Lung microvascular endothelial cell (primary cell): ENCODE results near the gene PPP2R5C. TPM values are rescaled to one million over a fixed set of nuclear protein-coding genes. Genes with fewer than 3 reads are reported as not detected.

Experiments used
- DNase-seq, 2 donors: peaks; one replicate each; pipeline versions ENCODE4 v3.0.0 to v3.0.0-alpha.2; 2010; ENCODE audit warnings: low read depth in 2 of 2
- total RNA-seq: library from RNA; depleted of rRNA; stranded (reverse); fragments of >200 nt; gene quantifications from 2 replicates; pipeline ENCODE4 v1.2.1, GENCODE V29; 2014

PPP2R5C gene
- total RNA-seq, 1 donor from 2014 or later, result 65.9 TPM

DNA sequence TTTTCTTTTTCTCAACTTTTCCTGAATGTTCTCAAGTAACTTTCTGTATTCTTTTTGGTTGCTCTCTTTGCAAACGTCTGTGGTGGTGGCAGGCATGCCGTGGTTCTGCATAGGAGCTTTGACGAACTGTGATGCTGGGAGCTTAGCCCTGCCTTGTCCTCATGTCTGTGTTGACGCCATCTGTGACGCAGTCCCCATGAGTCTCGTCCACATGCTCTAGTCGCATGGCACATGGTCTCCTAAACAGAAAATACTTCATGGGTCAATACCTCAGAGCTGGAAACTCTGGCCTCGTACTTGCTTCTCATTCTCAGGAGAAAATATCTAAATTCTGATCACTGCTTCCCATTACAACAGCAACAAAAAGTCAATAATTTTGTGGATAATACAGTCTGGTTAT, 152.6 kb downstream of the PPP2R5C start:
- DNase-seq, result no peak

- no peak for DNase-seq
Measured at GRCh38 chr14:101915871-101916815, 154.6 kb downstream of the PPP2R5C start.

DNA sequence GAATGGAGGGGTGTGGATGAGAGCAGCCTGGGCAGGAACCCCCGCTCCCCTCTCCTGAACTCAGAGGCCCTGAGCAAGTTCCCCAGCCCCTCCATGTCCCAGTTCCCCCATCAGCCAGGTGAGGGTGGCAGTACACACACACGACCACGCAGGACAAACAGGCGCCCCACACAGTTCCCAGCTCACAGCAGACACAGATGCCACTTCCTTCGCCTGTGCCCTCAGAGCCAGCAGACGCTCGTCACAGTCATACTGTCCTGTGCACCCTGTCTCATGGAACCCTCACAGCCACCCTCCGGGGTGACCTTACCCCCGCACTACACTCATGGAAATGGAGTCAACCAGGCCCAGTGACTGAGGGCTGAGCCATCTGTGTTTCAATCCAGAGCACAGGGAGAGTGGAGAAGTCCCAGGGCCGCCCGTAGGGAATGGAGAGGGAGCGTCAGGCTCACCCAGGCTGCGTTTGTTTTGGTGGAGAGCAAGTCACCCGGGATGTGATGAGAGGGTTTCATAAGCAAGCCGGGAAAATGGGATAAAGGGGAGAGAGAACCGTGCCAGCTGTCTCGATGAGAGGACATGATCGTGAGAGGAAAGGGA, 155.4 kb downstream of the PPP2R5C start:
- no peak for DNase-seq

DNA sequence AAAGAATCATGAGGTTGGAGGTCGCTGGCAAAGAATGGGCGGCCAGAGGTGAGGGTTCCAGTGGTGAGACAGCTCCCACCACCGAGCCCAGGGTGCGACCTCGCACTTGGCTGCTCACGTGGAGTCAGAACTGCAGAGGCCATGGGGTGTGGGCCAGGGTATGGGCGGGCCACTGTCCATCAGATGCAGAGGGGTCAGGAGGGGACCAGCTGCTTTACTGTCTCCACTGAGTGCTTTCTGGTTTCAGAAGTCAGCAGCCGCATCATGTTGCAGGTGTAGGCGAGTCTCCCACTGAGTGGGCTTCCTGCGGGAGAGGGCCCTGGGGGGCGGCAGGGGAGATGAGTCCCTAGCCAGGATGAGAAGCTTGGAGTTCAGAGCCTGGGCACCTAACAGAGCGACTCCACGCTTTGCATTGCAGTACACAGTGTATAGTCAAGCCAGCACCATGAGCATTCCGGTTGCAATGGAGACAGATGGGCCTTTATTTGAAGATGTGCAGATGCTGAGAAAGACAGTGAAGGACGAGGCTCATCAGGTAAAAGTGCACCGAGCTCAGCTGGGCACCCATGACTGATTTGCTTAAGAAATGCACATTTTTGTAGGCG, 156.0 kb downstream of the PPP2R5C start:
- no peak for DNase-seq

GRCh38 chr14:101918065-101918989, 156.8 kb downstream of the PPP2R5C start:
- no peak for DNase-seq

DNA sequence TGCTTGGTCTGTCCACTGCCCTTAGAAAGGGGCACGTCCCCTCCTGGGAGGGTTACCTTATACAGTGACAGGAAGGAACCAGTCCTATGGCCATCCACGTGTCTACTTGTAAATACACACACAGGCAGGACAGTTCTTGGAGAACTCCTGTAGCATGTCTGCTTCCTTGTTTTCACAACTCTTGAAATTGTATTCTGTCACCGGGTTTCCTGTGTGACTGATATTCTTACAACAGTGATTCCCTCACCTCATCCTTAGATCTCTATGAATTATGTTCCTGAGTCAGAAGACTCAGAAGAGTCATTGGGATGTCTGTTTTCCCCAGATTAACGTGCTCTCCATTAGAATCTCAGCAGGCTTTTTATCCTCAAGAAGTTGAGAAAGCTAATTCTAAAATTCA, 158.8 kb downstream of the PPP2R5C start:
- DNase-seq, result peak in 1 of 2 donors; percentile 18

- DNase-seq, result no peak
Measured at GRCh38 chr14:101922866-101923265, 161.4 kb downstream of the PPP2R5C start.

DNA sequence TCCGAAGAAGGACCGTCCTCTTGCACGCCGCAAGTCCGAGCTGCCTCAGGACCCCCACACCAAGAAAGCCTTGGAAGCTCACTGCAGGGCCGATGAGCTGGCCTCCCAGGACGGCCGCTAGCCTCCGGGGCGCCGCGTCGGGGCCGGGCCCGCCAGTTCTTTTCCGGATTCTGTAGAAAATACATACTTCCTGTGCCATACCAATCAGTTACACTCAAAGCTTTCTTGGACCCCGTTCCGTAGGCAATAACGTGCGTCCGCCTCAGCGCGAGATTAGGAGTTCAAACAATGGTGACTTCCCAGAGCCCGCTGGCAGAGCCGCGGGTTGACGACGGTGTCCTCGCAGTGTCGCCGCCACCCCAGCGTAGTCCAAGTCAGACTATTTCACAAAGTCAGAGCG, 163.6 kb downstream of the PPP2R5C start:
- DNase-seq, result no peak

DNA sequence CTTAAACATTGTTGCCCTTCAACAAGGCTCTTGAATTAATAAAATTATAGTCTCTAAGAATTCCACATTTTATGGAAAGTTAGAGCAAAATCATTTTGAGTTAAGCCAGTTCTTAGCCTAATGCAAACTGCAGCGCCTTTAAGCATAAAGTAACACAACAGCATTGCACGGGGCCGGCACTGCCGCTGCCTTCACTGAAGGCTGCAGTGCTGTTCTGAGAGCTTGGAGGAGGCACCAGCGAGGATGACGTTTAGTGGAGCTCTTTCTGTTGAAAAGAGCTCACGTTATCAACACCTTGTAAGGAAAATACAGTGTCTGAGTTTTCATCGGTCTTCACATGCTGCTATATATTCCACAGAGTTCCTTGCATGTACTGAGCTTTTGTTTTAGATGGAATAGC, 164.6 kb downstream of the PPP2R5C start:
- DNase-seq, result no peak

- no peak for DNase-seq
Measured at GRCh38 chr14:101926620-101927019, 165.1 kb downstream of the PPP2R5C start.

DNA sequence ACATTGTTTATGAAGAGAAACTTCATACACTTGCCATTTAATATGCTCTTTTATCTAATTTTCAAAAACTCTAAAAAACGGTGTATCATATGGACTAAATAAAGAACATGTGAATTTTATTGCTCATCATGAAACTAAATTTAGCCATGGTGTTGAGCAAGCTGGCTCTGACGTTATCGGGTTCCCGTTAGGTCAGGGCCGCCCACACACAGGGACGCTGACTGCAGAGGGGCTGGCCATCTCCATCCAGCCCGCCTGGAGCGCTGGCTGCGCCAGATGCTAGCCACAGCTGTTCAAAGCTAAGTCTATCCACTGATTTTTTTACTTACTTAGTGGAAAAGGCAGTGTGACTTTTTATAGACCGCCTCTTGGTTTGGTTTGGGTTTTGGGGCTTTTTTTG, 166.3 kb downstream of the PPP2R5C start:
- DNase-seq, result peak in 1 of 2 donors; percentile 53

DNA sequence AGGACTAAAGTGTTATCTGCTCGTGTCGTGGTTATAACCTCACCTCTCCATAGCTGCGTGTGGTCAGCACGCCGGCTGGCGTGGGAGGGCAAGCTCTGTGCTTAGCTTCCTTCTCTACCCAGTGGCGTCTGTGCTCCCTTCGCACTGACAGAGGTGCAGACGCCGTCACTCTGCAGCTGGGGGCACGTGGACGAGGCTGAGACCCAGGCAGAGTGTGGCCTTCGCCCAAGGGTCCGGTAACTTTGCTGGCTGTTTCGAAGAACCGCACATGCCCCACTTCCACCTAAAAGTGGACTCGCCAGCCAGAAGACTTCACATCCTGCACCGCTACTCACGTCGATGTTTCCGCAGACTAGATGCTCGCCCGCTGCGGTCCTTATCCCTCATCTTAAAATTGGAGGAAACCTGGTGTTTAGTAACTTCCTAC, 166.9 kb downstream of the PPP2R5C start:
- DNase-seq, result no peak

DNA sequence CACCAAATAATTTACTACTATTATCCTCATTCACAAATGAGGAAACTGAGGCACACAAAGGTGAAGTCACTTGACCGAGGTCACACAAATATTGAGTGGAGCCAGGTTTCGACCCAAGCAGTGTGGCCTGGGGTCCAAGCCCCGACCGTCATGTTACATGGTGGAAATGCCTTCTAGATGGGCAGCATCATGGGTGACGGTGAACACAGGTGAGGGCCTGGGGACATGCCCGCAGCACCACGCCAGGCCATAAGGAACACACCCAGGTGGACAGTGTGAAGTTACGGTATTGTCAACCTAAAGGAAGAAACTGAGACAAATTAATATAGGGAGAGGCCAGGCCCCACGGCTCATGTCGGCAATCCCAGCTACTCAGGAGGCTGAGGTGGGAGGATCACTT, 167.6 kb downstream of the PPP2R5C start:
- DNase-seq, result no peak

DNA sequence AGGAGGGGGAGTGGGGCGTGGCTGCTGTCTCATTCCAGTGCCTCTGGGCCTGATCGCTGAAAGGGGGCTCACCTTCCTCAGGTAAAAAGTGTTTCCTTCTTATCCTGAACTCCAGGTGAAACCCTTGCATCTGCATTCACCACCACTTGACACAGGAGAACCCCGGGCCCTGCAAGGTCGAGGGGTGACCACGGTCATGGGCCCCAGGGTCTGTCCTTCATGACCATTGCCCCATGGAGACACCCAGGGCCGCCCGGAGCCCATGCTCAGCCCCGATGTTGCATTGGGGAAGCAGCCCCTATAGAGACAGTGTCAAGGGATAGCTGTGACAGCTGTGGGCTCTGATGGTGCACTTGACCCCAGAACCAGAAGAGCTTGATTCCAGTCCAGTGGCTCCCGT, 168.4 kb downstream of the PPP2R5C start:
- DNase-seq, result no peak

DNA sequence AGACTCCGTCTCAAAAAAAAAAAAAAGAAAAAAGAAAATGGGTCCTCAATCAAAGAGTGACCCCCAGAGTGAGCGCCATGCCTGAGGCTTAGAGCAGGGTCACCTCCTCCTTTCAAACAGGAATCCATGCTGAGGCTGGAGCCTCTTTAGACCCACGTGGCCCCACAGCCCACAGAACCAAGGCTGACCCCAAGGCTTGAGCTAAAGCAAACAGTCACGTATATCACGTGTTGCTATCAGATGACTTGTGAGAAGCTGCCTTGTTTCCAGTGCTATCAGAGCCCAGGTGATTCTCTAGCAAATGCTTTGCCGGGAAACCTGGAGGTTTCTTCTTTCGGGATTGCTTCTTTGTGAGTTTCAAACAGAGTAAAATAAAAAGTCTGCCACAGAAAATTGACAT, 171.2 kb downstream of the PPP2R5C start:
- DNase-seq, result no peak

GRCh38 chr14:101933209-101933608, 171.7 kb downstream of the PPP2R5C start:
- no peak for DNase-seq

DNA sequence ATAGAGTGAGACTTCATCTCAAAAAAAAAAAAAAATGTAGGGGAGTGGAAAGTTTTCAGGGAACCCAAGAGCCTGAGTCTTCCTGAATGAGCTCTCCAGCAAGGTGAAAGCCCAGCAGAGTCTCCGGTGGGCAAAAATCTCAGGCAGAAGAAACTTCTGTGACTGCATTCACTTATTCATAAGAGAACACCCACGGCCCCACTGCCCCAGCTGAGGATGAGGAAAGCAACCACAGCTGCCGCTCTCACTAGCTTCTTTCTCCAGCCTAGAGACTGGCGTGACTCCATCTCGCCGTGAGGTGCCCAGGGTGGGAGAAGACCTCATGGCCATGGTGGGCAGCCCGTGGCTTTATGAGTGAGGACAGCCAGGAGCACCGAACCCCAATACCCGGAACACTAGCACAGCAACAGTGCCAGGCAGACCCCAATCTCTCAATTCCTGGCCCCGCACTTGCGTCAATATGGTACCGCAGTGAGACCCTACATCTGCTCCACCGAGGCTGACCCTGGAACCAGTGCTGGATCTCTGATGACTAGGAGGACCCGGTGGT, 173.2 kb downstream of the PPP2R5C start:
- no peak for DNase-seq

- no peak for DNase-seq
Measured at GRCh38 chr14:101937926-101938767, 176.6 kb downstream of the PPP2R5C start.

GRCh38 chr14:101939646-101940170, 178.2 kb downstream of the PPP2R5C start:
- DNase-seq, result no peak

DNA sequence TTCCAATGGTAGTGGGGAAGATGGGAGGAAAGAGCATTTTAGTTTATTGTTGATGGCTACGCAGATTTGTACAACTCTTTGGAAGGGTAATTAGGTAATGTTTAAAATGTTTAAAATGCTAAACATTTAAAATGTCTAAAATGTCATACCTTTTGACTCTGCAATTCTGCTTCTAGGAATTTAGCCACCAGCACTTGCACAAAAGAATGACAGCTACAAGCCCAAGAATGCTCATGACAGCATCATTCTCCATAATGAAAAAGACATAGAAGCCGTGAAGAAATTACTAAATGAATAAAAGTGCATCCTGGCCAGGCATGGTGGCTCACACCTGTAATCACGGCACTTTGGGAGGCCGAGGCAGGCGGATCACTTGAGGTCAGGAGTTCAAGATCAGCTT, 182.9 kb downstream of the PPP2R5C start:
- no peak for DNase-seq
